Trophoblast cell (in vitro differentiated cells and primary cell): ENCODE data around the gene FBXO31.

Source experiments
- DNase-seq, 2 donors: peaks; one replicate each; pipeline ENCODE4 v3.0.0-alpha.2; 2016
- H2AFZ ChIP-seq: 2 replicates; pipeline ENCODE4 v1.6.1; 2013; ENCODE audit warnings: low read length, moderate library complexity, mild to moderate bottlenecking; ENCODE audit not compliant: insufficient read depth, poor library complexity
- H2AK5ac ChIP-seq: 2 replicates; pipeline ENCODE4 v1.6.1; 2013; ENCODE audit warnings: mild to moderate bottlenecking, low read length
- H2BK120ac ChIP-seq: 2 replicates; pipeline ENCODE4 v1.6.1; 2013; ENCODE audit warnings: low read length, mild to moderate bottlenecking, moderate library complexity; ENCODE audit not compliant: insufficient read depth, poor library complexity
- H2BK12ac ChIP-seq: 2 replicates; pipeline ENCODE4 v1.6.1; 2013; ENCODE audit warnings: mild to moderate bottlenecking, low read length, moderate library complexity
- H2BK5ac ChIP-seq: 2 replicates; pipeline ENCODE4 v1.6.1; 2013; ENCODE audit warnings: low read length, low read depth, moderate library complexity, mild to moderate bottlenecking; ENCODE audit not compliant: poor library complexity
- H3K14ac ChIP-seq: 2 replicates; pipeline ENCODE4 v1.6.1; 2013; ENCODE audit warnings: mild to moderate bottlenecking, low read length
- H3K18ac ChIP-seq: 2 replicates; pipeline ENCODE4 v1.6.1; 2013; ENCODE audit warnings: mild to moderate bottlenecking, low read length
- H3K23ac ChIP-seq: 2 replicates; pipeline ENCODE4 v1.6.1; 2013; ENCODE audit warnings: low read length
- H3K27ac ChIP-seq: 2 replicates; pipeline ENCODE4 v1.5.1; 2013; ENCODE audit warnings: low read depth, mild to moderate bottlenecking, inconsistent platforms, low read length, moderate library complexity
- H3K27me3 ChIP-seq: 2 replicates; pipeline ENCODE4 v1.6.1; 2013; ENCODE audit warnings: inconsistent platforms, mild to moderate bottlenecking, low read length, moderate library complexity; ENCODE audit not compliant: insufficient read depth
- H3K36me3 ChIP-seq, 2 experiments: 1 replicate in 1 of 2; 2 replicates in 1 of 2; pipeline ENCODE4 v1.6.1; 2013; ENCODE audit warnings: low read length in 2 of 2, mild to moderate bottlenecking in 2 of 2, moderate library complexity in 1 of 2; ENCODE audit not compliant: insufficient read depth in 2 of 2, control insufficient read depth in 1 of 2
- H3K4ac ChIP-seq: 2 replicates; pipeline ENCODE4 v1.6.1; 2013; ENCODE audit warnings: low read depth, mild to moderate bottlenecking, low read length, moderate library complexity
- H3K4me1 ChIP-seq, 2 experiments: 1 replicate in 1 of 2; 2 replicates in 1 of 2; pipeline ENCODE4 v1.6.1; 2013; ENCODE audit warnings: low read length in 2 of 2, mild to moderate bottlenecking in 2 of 2, moderate library complexity in 1 of 2; ENCODE audit not compliant: insufficient read depth in 2 of 2, control insufficient read depth in 1 of 2
- H3K4me2 ChIP-seq: 2 replicates; pipeline ENCODE4 v1.6.1; 2013; ENCODE audit warnings: inconsistent platforms, mild to moderate bottlenecking, low read length, moderate library complexity
- H3K4me3 ChIP-seq: 2 replicates; pipeline ENCODE4 v1.5.1; 2013; ENCODE audit warnings: mild to moderate bottlenecking, low read depth, low read length, inconsistent platforms
- H3K79me1 ChIP-seq: one replicate; pipeline ENCODE4 v1.6.1; 2013; ENCODE audit warnings: low read length
- H3K79me2 ChIP-seq: 2 replicates; pipeline ENCODE4 v1.6.1; 2013; ENCODE audit warnings: low read length, mild to moderate bottlenecking; ENCODE audit not compliant: control insufficient read depth, insufficient read depth, poor library complexity
- H3K9ac ChIP-seq: 2 replicates; pipeline ENCODE4 v1.6.1; 2013; ENCODE audit warnings: mild to moderate bottlenecking, low read length
- H3K9me3 ChIP-seq: 2 replicates; pipeline ENCODE4 v1.6.1; 2013; ENCODE audit warnings: low read depth, mild to moderate bottlenecking, control low read depth, inconsistent platforms, low read length; ENCODE audit not compliant: insufficient read depth
- H4K12ac ChIP-seq: 2 replicates; pipeline ENCODE4 v1.6.1; 2013; ENCODE audit warnings: low read depth, mild to moderate bottlenecking, low read length, moderate library complexity
- H4K8ac ChIP-seq: 2 replicates; pipeline ENCODE4 v1.6.1; 2013; ENCODE audit warnings: low read depth, mild to moderate bottlenecking, low read length, moderate library complexity
- H4K91ac ChIP-seq: one replicate; pipeline ENCODE4 v1.6.1; 2013; ENCODE audit warnings: low read depth, mild to moderate bottlenecking, low read length, moderate library complexity
- WGBS: extraction: QIAGEN DNeasy Blood & Tissue Kit; methylation state at CpG from one replicate; pipeline ENCODE4 v1.1.7; 2013; ENCODE audit warnings: missing lambda C conversion rate; ENCODE audit not compliant: insufficient read length, insufficient coverage; ENCODE audit errors: extremely low coverage; 5-methylcytosine and 5-hydroxymethylcytosine counted together

Gene FBXO31

DNA sequence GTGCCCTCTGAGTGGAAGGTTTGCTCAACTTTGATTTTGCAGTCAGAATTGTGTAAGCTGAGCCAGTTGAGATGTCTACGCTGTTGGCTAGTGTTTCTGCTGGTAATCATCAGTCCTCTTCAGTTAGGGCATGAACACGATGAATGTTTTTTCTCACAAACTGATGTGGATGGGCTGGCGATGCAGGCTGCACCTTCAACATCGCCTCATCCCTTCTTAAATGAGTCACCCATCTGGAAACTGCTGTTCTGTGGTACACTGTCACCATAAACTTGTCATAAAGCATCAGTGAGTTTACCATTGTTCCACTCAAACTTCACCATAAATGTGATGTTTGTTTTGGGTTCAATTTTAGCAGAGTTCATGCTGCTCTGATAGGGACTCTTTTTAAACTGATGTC lies 74.8 kb downstream of the FBXO31 start:
- Histone ChIP-seq H2BK120ac (no peak overlapping the region), H2AK5ac (no peak overlapping the region), H3K4me1 (peaks cover 0 to 3% of the 10 kb centered on the region in 2 experiments), H3K9me3 (peaks cover 2% of the 10 kb centered on the region), H3K14ac (no peak overlapping the region), H3K18ac (no peak overlapping the region), H3K9ac (no peak overlapping the region), H3K4me3 (no peak overlapping the region), H3K79me2 (no peaks in the 10 kb centered on the region), H3K27ac (no peak overlapping the region), H3K4me2 (no peak overlapping the region), H3K79me1 (no peaks in the 10 kb centered on the region), H3K36me3 (no peaks in the 10 kb centered on the region), H2BK5ac (no peak overlapping the region), H3K27me3 (no peaks in the 10 kb centered on the region), H3K23ac (no peak overlapping the region), H4K12ac (no peak overlapping the region), H2AFZ (no peak overlapping the region), H3K4ac (no peak overlapping the region), H2BK12ac (no peak overlapping the region), H4K8ac (no peak overlapping the region), H4K91ac (no peak overlapping the region)
- no CpG with 5 or more reads among the region's 4 CpGs for WGBS
- DNase-seq = no peak

DNA sequence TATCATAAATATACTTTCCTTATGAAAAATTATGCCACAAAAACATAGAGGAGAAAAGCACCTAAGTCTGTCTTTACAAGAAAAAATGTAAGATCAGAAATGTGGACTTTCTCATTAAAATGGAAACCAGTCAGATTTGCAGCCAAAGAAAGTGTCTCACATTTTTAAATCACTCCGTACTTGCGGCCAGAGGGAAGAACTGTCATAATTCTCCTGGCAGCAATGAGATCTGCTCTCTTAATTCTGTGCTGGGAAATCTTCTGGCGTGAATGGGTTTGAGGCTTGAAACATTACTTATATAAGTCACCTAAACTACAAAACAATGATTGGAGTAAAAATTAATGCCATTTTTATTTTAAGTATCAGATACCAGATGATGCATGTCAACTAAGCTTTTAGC lies 77.1 kb downstream of the FBXO31 start:
- H3K9me3 ChIP-seq = peaks cover 2% of the 10 kb centered on the region
- no peak overlapping the region for H2AK5ac ChIP-seq
- H3K27me3 ChIP-seq = no peaks in the 10 kb centered on the region
- peaks cover 0 to 7% of the 10 kb centered on the region in 2 experiments for H3K4me1 ChIP-seq
- no peaks in the 10 kb centered on the region for H3K79me2 ChIP-seq
- H2BK120ac ChIP-seq = no peak overlapping the region
- H4K12ac ChIP-seq = no peak overlapping the region
- no peak overlapping the region for H2BK5ac ChIP-seq
- no peak overlapping the region for H4K8ac ChIP-seq
- H3K23ac ChIP-seq = no peak overlapping the region
- DNase-seq = no peak
- no peak overlapping the region for H3K27ac ChIP-seq
- no peaks in the 10 kb centered on the region for H3K79me1 ChIP-seq
- H3K4ac ChIP-seq = no peak overlapping the region
- no peak overlapping the region for H4K91ac ChIP-seq
- H2BK12ac ChIP-seq = no peak overlapping the region
- H3K18ac ChIP-seq = no peak overlapping the region
- H3K14ac ChIP-seq = no peak overlapping the region
- H2AFZ ChIP-seq = no peak overlapping the region
- no peaks in the 10 kb centered on the region for H3K36me3 ChIP-seq
- no CpG with 5 or more reads among the region's 3 CpGs for WGBS
- no peak overlapping the region for H3K4me3 ChIP-seq
- no peak overlapping the region for H3K4me2 ChIP-seq
- no peak overlapping the region for H3K9ac ChIP-seq

DNA sequence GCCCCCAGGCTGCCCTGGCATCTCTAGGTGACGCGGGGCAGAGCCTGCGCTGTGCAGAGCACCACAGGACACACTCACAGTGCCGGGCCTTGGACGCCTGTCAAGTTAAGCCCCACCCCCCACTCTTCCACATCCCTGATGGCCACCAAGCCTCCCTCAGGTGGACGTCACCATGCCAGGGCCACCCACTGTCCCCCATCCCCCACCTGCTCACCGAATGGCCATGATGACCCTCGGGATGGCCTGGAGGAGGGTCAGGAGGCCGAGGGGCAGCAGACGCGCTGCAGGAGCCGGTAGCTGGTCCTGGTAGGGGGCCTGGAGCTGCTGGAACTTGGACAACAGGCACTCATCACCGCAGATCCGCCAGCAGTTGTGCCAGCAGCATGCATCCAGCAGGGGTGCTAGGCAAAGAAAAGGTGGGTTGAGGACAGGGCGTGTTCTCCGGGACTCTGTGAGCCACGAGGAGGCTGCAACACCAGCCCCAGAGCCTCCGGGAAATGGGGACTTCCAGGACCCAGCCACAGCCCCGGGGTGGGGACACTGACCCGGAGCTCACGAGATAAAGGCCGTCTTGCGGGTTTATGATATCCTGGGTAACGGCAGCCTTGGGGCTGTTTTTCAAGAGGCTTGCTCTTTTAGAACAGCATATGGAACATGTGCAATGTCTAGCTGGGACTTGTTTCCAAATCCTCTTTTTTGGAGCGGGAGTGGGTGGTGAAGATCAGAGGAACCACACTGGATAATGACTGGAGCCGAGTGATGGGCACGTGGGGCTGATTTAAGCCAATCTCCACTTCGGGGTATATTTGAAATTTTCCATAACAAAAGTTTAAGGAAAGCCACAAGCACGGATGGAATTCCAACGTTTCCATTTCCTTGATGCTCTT lies 77.8 kb downstream of the FBXO31 start:
- H3K9ac ChIP-seq = no peak overlapping the region

DNA sequence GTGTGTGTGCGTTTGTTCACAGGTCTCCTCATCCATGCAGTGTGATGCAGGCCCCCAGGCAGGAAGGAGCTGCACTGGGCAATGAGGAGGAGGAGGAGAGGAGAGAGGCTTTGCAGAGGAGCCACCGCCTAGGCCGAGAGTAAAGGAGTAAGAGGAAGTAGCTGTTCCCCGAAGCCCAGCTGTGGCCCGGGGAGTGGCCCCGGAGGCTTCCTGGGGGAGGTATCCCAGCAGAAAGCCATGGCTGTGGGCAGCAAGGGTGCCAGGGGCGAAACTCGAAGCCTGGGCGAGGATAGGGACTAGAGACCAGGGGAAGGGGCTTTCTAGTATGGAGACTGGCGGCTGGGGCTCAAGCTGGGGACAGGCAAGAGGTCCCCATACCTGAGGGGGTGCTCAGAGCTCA lies 78.6 kb downstream of the FBXO31 start:
- peaks cover 2% of the 10 kb centered on the region for H3K9me3 ChIP-seq
- no peaks in the 10 kb centered on the region for H3K36me3 ChIP-seq
- H4K12ac ChIP-seq = no peak overlapping the region
- no peak overlapping the region for H2AFZ ChIP-seq
- H2BK5ac ChIP-seq = no peak overlapping the region
- no peak overlapping the region for H3K27ac ChIP-seq
- H3K4me1 ChIP-seq = peaks cover 0 to 7% of the 10 kb centered on the region in 2 experiments
- no peak overlapping the region for H2AK5ac ChIP-seq
- no peak overlapping the region for H3K4me3 ChIP-seq
- H3K27me3 ChIP-seq = no peaks in the 10 kb centered on the region
- no CpG with 5 or more reads among the region's 10 CpGs for WGBS
- no peaks in the 10 kb centered on the region for H3K79me1 ChIP-seq
- no peak overlapping the region for H3K4me2 ChIP-seq
- H3K4ac ChIP-seq = no peak overlapping the region
- no peak overlapping the region for H4K91ac ChIP-seq
- H3K14ac ChIP-seq = no peak overlapping the region
- H3K9ac ChIP-seq = no peak overlapping the region
- H3K18ac ChIP-seq = no peak overlapping the region
- H4K8ac ChIP-seq = no peak overlapping the region
- H2BK120ac ChIP-seq = no peak overlapping the region
- no peak overlapping the region for H2BK12ac ChIP-seq
- H3K23ac ChIP-seq = no peak overlapping the region
- no peak for DNase-seq
- no peaks in the 10 kb centered on the region for H3K79me2 ChIP-seq

More for the DNA sequence above, 77.8 kb downstream of the FBXO31 start:
- no peak overlapping the region for H3K27ac ChIP-seq
- H2AK5ac ChIP-seq = no peak overlapping the region
- no peak overlapping the region for H4K8ac ChIP-seq
- no CpG with 5 or more reads among the region's 30 CpGs for WGBS
- H3K18ac ChIP-seq = peak overlapping the region; percentile 27
- H3K4ac ChIP-seq = no peak overlapping the region
- H4K91ac ChIP-seq = no peak overlapping the region
- no peak overlapping the region for H3K4me3 ChIP-seq
- peaks cover 2% of the 10 kb centered on the region for H3K9me3 ChIP-seq
- no peak overlapping the region for H2AFZ ChIP-seq
- H3K79me1 ChIP-seq = no peaks in the 10 kb centered on the region
- H2BK120ac ChIP-seq = no peak overlapping the region
- no peaks in the 10 kb centered on the region for H3K27me3 ChIP-seq
- H3K14ac ChIP-seq = no peak overlapping the region
- H2BK5ac ChIP-seq = no peak overlapping the region
- no peak overlapping the region for H3K23ac ChIP-seq
- no peak for DNase-seq
- H3K36me3 ChIP-seq = no peaks in the 10 kb centered on the region
- H4K12ac ChIP-seq = no peak overlapping the region
- no peak overlapping the region for H2BK12ac ChIP-seq
- peaks cover 0 to 7% of the 10 kb centered on the region in 2 experiments for H3K4me1 ChIP-seq
- H3K4me2 ChIP-seq = no peak overlapping the region
- H3K79me2 ChIP-seq = no peaks in the 10 kb centered on the region
